Ectodermal cell (in vitro differentiated cells): ENCODE data around the gene EFHC1. TPM values are rescaled to one million over a fixed set of nuclear protein-coding genes. Genes with fewer than 3 reads are reported as not detected.

Source experiments
- H3K27ac ChIP-seq: 2 replicates; pipeline ENCODE4 v1.7.0; 2013; ENCODE audit warnings: mild to moderate bottlenecking, low read depth, low read length; ENCODE audit not compliant: insufficient read depth, poor library complexity, severe bottlenecking
- H3K27me3 ChIP-seq: 2 replicates; pipeline ENCODE4 v1.7.0; 2013; ENCODE audit warnings: mild to moderate bottlenecking, low read length; ENCODE audit not compliant: insufficient read depth, control insufficient read depth, poor library complexity, severe bottlenecking
- H3K36me3 ChIP-seq: one replicate; pipeline ENCODE4 v1.7.0; 2013; ENCODE audit warnings: low read length; ENCODE audit not compliant: control insufficient read depth, insufficient read depth
- H3K4me1 ChIP-seq: one replicate; pipeline ENCODE4 v1.7.0; 2013; ENCODE audit warnings: low read length; ENCODE audit not compliant: control insufficient read depth, insufficient read depth
- H3K4me3 ChIP-seq: 2 replicates; pipeline ENCODE4 v1.7.0; 2013; ENCODE audit warnings: low read depth, low read length, control low read depth; ENCODE audit not compliant: insufficient read depth
- H3K9me3 ChIP-seq: 2 replicates; pipeline ENCODE4 v1.7.0; 2013; ENCODE audit warnings: mild to moderate bottlenecking, low read length, moderate library complexity; ENCODE audit not compliant: control insufficient read depth
- WGBS, 2 experiments: methylation state at CpG; one replicate each; pipeline ENCODE4 v1.1.7; 2013; ENCODE audit warnings: missing lambda C conversion rate in 2 of 2; 5-methylcytosine and 5-hydroxymethylcytosine counted together
- polyA plus RNA-seq, 4 experiments: library from polyadenylated mRNA; stranded (reverse); fragments of 50-300 nt; gene quantifications; one replicate each; pipeline ENCODE4 v1.2.3, GENCODE V29; 2013

EFHC1 gene, protein sequence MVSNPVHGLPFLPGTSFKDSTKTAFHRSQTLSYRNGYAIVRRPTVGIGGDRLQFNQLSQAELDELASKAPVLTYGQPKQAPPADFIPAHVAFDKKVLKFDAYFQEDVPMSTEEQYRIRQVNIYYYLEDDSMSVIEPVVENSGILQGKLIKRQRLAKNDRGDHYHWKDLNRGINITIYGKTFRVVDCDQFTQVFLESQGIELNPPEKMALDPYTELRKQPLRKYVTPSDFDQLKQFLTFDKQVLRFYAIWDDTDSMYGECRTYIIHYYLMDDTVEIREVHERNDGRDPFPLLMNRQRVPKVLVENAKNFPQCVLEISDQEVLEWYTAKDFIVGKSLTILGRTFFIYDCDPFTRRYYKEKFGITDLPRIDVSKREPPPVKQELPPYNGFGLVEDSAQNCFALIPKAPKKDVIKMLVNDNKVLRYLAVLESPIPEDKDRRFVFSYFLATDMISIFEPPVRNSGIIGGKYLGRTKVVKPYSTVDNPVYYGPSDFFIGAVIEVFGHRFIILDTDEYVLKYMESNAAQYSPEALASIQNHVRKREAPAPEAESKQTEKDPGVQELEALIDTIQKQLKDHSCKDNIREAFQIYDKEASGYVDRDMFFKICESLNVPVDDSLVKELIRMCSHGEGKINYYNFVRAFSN
- polyA plus RNA-seq (2013, experiment 1 of 4), result 69.4 TPM
- polyA plus RNA-seq (2013, experiment 2 of 4), result 70.0 TPM
- 53.2 TPM for polyA plus RNA-seq (2013, experiment 3 of 4)
- 61.1 TPM for polyA plus RNA-seq (2013, experiment 4 of 4)

- Histone ChIP-seq H3K27me3 (no peaks in the 10 kb centered on the region), H3K9me3 (no peaks in the 10 kb centered on the region), H3K4me3 (peak within 1 kb of the TSS; percentile 51), H3K36me3 (no peaks in the 10 kb centered on the region), H3K4me1 (peaks cover 7% of the 10 kb centered on the region), H3K27ac (peak within 1 kb of the TSS; percentile 76)
- 0 to 1% methylated on average over 57 of the region's 57 CpGs for WGBS, 2 experiments
Measured at GRCh38 chr6:52419809-52420667, at the start of gene EFHC1. EFHC1 (plus strand) TSS chr6:52420342; CDS start chr6:52420411, 69 bp downstream.

- Histone ChIP-seq H3K9me3 (no peaks in the 10 kb centered on the region), H3K4me1 (peaks cover 10% of the 10 kb centered on the region), H3K4me3 (no peak overlapping the region), H3K36me3 (no peaks in the 10 kb centered on the region), H3K27me3 (no peaks in the 10 kb centered on the region), H3K27ac (no peak overlapping the region)
- WGBS, 2 experiments, result 46% methylated on average over 2 of the region's 2 CpGs
Measured at GRCh38 chr6:52371656-52372191, 48.4 kb upstream of the EFHC1 start.

DNA sequence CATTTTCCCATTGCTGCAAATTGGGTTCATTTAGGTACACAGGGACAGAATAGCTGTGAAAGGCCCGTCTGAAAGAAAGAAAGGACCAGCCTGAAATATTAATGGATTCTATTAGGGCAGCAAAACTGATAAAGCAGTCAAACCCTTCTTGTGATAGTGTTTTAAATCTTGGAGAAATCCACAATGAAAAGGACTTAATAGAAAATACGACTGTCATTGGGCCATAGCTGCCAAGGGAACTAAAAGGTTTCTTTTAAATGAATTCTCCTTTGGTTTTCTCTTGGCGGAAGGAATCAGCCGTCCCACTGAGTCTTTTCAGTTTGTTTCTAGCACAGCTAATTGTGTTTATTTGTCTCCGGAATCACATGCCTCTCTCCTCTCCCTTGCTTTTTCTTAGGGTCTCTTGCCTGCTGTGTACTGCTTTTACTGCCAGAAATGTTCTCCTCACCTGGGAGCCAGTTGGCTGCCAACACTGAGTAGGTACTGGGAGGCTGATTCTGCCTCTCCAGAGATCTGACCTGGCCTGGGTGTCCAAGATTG lies 46.9 kb upstream of the EFHC1 start:
- Histone ChIP-seq H3K4me1 (peaks cover 10% of the 10 kb centered on the region), H3K4me3 (no peak overlapping the region), H3K27me3 (no peaks in the 10 kb centered on the region), H3K36me3 (no peaks in the 10 kb centered on the region), H3K27ac (no peak overlapping the region), H3K9me3 (no peaks in the 10 kb centered on the region)
- 24 to 26% methylated on average over 5 of the region's 5 CpGs for WGBS, 2 experiments

GRCh38 chr6:52374247-52374646 lies 45.9 kb upstream of the EFHC1 start:
- peaks cover 10% of the 10 kb centered on the region for H3K4me1 ChIP-seq

DNA sequence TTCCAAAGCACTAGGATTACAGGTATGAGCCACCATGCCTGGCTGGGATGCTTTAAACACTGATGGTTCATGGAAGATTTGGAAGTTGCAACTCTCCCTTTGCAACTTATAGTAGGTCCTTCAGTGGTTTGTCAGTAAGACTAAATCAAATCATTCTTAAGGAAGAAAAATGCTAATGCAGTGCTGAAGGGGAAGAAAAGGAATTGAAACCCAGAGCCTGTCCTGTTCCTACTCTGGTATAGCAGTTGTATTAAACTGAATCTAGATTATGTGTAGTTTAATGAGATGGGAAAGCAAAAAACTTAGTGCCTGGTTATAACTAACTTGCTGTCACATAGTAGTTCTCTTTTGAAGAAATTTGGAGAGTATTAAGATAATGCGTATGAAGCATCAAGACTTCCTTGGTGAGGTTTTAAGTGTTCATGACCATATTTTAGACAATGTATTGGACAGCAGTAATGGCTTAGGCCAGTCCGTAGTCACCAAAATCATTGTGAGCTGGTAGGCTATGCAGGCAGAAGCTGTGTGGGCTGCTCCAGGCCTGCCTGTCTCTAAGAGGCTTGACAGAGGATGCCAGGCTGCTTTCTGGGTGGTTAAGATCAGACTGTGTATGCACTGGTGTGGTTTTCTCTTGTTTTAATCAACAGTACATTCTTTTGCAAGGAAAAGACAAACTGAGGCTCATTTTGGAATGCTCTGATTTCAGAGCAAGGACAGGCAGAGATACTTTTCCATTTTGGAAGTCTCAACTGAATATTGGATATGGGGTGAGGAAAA lies 44.2 kb upstream of the EFHC1 start:
- H3K4me1 ChIP-seq, result peaks cover 10% of the 10 kb centered on the region
- no peak overlapping the region for H3K4me3 ChIP-seq
- no peaks in the 10 kb centered on the region for H3K36me3 ChIP-seq
- H3K27me3 ChIP-seq, result no peaks in the 10 kb centered on the region
- 85 to 92% methylated on average over 2 of the region's 2 CpGs for WGBS, 2 experiments
- no peak overlapping the region for H3K27ac ChIP-seq
- H3K9me3 ChIP-seq, result no peaks in the 10 kb centered on the region

More at GRCh38 chr6:52374247-52374646, 45.9 kb upstream of the EFHC1 start:
- no peaks in the 10 kb centered on the region for H3K9me3 ChIP-seq
- H3K4me3 ChIP-seq, result no peak overlapping the region
- H3K27me3 ChIP-seq, result no peaks in the 10 kb centered on the region
- no peaks in the 10 kb centered on the region for H3K36me3 ChIP-seq
- 90 to 93% methylated on average over 4 of the region's 4 CpGs for WGBS, 2 experiments
- no peak overlapping the region for H3K27ac ChIP-seq

- no peaks in the 10 kb centered on the region for H3K27me3 ChIP-seq
- H3K4me3 ChIP-seq, result no peak overlapping the region
- H3K36me3 ChIP-seq, result no peaks in the 10 kb centered on the region
- peaks cover 8% of the 10 kb centered on the region for H3K4me1 ChIP-seq
- 93 to 96% methylated on average over 3 of the region's 3 CpGs for WGBS, 2 experiments
- no peak overlapping the region for H3K27ac ChIP-seq
- H3K9me3 ChIP-seq, result no peaks in the 10 kb centered on the region
Measured at GRCh38 chr6:52376763-52377162, 43.4 kb upstream of the EFHC1 start.

GRCh38 chr6:52377538-52378221 lies 42.5 kb upstream of the EFHC1 start:
- WGBS, 2 experiments, result 88 to 94% methylated on average over 2 to 3 of the region's 3 CpGs
- no peaks in the 10 kb centered on the region for H3K9me3 ChIP-seq
- no peak overlapping the region for H3K4me3 ChIP-seq
- H3K4me1 ChIP-seq, result peaks cover 4% of the 10 kb centered on the region
- no peaks in the 10 kb centered on the region for H3K36me3 ChIP-seq
- no peaks in the 10 kb centered on the region for H3K27me3 ChIP-seq
- H3K27ac ChIP-seq, result no peak overlapping the region

- 88 to 98% methylated on average over 4 of the region's 4 CpGs for WGBS, 2 experiments
- H3K4me1 ChIP-seq, result no peaks in the 10 kb centered on the region
- no peaks in the 10 kb centered on the region for H3K27me3 ChIP-seq
- no peaks in the 10 kb centered on the region for H3K9me3 ChIP-seq
- H3K27ac ChIP-seq, result no peak overlapping the region
- no peaks in the 10 kb centered on the region for H3K36me3 ChIP-seq
- no peak overlapping the region for H3K4me3 ChIP-seq
Measured at GRCh38 chr6:52381249-52381648, 38.9 kb upstream of the EFHC1 start.
